HG03039 (cell line): ENCODE measurements around the gene TIMM44.

ENCODE experiments used
- ATAC-seq: cut with Tn5 transposase; IDR thresholded peaks from one replicate; pipeline ENCODE4 v1.9.1; 2021; ENCODE audit warnings: mild to moderate bottlenecking, moderate library complexity; ENCODE audit not compliant: unreplicated experiment

Gene TIMM44

GRCh38 chr19:7879111-7879807 is 64.2 kb downstream of the TIMM44 start:
- ATAC-seq: no peak

- ATAC-seq: no peak
Observed at GRCh38 chr19:7877249-7877836, 66.1 kb downstream of the TIMM44 start.
